Right lobe of liver (tissue), 6 donors: ENCODE data around the gene CGB5. TPM values are rescaled to one million over a fixed set of nuclear protein-coding genes. Genes with fewer than 3 reads are reported as not detected.

Experiments used
- ATAC-seq, 4 donors: fragments of 200-7000 bp; cut with Tn5 transposase; one replicate each; pipeline ENCODE4 v1.9.1; 2020; ENCODE audit warnings: mild to moderate bottlenecking in 4 of 4, moderate library complexity in 4 of 4
- DNase-seq, 3 donors: peaks; one replicate each; pipeline ENCODE4 v3.0.0-alpha.2; 2020
- H3K27ac ChIP-seq, 3 donors: fragments of 200-600 bp; one replicate each; pipeline ENCODE4 v1.8.0; 2022
- H3K27me3 ChIP-seq, 2 donors: fragments of 200-600 bp; one replicate each; pipeline ENCODE4 v1.8.0; 2022
- H3K36me3 ChIP-seq, 4 donors: fragments of 200-600 bp; sonication (generic) in 1 of 4; one replicate each; pipeline versions ENCODE4 v1.5.1 to v1.8.0; 2017 to 2022; ENCODE audit warnings: control low read depth in 1 of 4
- H3K4me1 ChIP-seq, 4 donors: fragments of 200-600 bp; sonication (generic) in 1 of 4; one replicate each; pipeline versions ENCODE4 v1.5.1 to v1.8.0; 2017 to 2022; ENCODE audit warnings: control low read depth in 1 of 4
- H3K4me3 ChIP-seq, 3 donors: fragments of 200-600 bp; one replicate each; pipeline ENCODE4 v1.8.0; 2022
- H3K9me3 ChIP-seq, 4 donors: fragments of 200-600 bp; sonication (generic) in 1 of 4; one replicate each; pipeline versions ENCODE4 v1.5.1 to v1.8.0; 2017 to 2022; ENCODE audit warnings: control low read depth in 1 of 4
- POLR2A ChIP-seq: fragments of 450-650 bp; IDR thresholded peaks from one replicate; pipeline ENCODE4 v1.6.1; 2017; ENCODE audit warnings: antibody characterized with exemption, mild to moderate bottlenecking
- WGBS: methylation state at CpG from one replicate; pipeline ENCODE4 v1.1.6; 2018; ENCODE audit warnings: low coverage, low lambda C conversion rate; ENCODE audit not compliant: insufficient coverage; ENCODE audit errors: missing lambda C conversion rate; 5-methylcytosine and 5-hydroxymethylcytosine counted together
- intact Hi-C, 2 donors: fragments of 100-400 bp; cut with DNase I; formaldehyde crosslinking; loops; one replicate each; pipeline versions ENCODE4 v1.11.2 to v1.14.1; 2022
- total RNA-seq, 6 experiments: library from RNA; depleted of rRNA in 2 of 6; stranded (reverse); fragments of >200 nt in 2 of 6; fragmentation: NEBNext Ultra II Directional in 3 of 6; extraction: Animal tissue kit (Norgen Biotek cat#: 25700) in 3 of 6; gene quantifications; one replicate each; pipeline versions ENCODE4 v1.1.0 to v1.2.4, GENCODE V29; 2016 to 2023
- TF ChIP-seq, protein P1 (sequence below), 4 donors: fragments of 200-600 bp in 3 of 4; fragments of 450-650 bp in 1 of 4; IDR thresholded peaks; one replicate each; pipeline versions ENCODE4 v1.5.1 to v1.8.0; 2016 to 2022; ENCODE audit warnings: antibody characterized with exemption in 4 of 4, mild to moderate bottlenecking in 2 of 4
- donor health status: DM: no; HTN: yes; CAD: no.
- donor health status: DM: no; HTN: no; CAD: no.
- donor health status: DM: no; HTN: no; CAD: no.
- donor health status: DM: no; HTN: yes; CAD: no.
- donor health status: DM: no; HTN: yes; CAD: no.

CGB5 gene
- total RNA-seq, 6 experiments from 2014 or later, result not detected

DNA sequence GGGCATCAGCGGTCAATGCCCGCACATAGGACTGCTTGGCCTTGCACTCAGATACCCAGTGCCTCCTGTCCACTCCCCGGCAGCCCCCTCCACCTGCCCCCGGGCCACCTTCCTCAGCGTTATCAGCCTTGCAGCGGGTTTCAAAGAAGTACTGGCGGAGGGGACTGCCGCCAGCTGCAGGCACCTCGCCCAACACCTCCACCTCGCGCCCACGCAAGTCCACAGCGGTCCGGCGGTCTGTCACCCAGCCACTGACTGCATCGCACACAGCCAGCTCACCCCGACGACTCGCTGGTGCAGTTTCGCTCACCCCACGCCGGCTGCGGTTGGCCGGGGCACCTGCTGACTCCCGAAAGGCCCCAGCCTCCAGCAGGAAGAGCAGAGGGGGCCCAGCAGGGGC lies 17.8 kb downstream of the CGB5 start:
- Histone ChIP-seq H3K27ac (no peak overlapping the region), H3K4me3 (no peak overlapping the region), H3K36me3 (no peaks in the 10 kb centered on the region), H3K4me1 (peaks cover 0 to 5% (median under 1%) of the 10 kb centered on the region in 4 donors), H3K27me3 (no peaks in the 10 kb centered on the region), H3K9me3 (no peaks in the 10 kb centered on the region)
- TF ChIP-seq POLR2A, result no peak
- TF ChIP-seq, protein P1, sequence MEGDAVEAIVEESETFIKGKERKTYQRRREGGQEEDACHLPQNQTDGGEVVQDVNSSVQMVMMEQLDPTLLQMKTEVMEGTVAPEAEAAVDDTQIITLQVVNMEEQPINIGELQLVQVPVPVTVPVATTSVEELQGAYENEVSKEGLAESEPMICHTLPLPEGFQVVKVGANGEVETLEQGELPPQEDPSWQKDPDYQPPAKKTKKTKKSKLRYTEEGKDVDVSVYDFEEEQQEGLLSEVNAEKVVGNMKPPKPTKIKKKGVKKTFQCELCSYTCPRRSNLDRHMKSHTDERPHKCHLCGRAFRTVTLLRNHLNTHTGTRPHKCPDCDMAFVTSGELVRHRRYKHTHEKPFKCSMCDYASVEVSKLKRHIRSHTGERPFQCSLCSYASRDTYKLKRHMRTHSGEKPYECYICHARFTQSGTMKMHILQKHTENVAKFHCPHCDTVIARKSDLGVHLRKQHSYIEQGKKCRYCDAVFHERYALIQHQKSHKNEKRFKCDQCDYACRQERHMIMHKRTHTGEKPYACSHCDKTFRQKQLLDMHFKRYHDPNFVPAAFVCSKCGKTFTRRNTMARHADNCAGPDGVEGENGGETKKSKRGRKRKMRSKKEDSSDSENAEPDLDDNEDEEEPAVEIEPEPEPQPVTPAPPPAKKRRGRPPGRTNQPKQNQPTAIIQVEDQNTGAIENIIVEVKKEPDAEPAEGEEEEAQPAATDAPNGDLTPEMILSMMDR (IDR thresholded peaks at IDR 0.05), result no peak
- DNase-seq (no peak), ATAC-seq (no peak)
- WGBS, result 42% methylated on average over 10 of the region's 25 CpGs
- intact Hi-C loops, result no loop called here

GRCh38 chr19:49064029-49064629 lies 20.5 kb downstream of the CGB5 start:
- 34% methylated on average over 3 of the region's 10 CpGs for WGBS
- intact Hi-C loops, result no loop called here
- ATAC-seq (peak in 1 of 4 donors; percentile 10), DNase-seq (no peak)
- Histone ChIP-seq H3K4me1 (no peaks in the 10 kb centered on the region), H3K36me3 (no peaks in the 10 kb centered on the region), H3K27me3 (no peaks in the 10 kb centered on the region), H3K9me3 (no peaks in the 10 kb centered on the region), H3K4me3 (no peak overlapping the region), H3K27ac (no peak overlapping the region)
- no peak for TF ChIP-seq POLR2A
- TF ChIP-seq, protein P1 (IDR thresholded peaks at IDR 0.05), result no peak

GRCh38 chr19:49064768-49065611 lies 21.3 kb downstream of the CGB5 start, which contains the start of gene NTF4:
TSS of gene NTF4 (minus strand) at chr19:49064818. CDS start at chr19:49061997, 2,821 bp downstream.
- H3K4me1 ChIP-seq, result no peaks in the 10 kb centered on the region
- intact Hi-C loops, result no loop called here
- H3K27me3 ChIP-seq, result no peaks in the 10 kb centered on the region
- no peaks in the 10 kb centered on the region for H3K9me3 ChIP-seq
- WGBS, result 11% methylated on average over 3 of the region's 53 CpGs
- peak; percentile 31 to 52 (median 38) for ATAC-seq
- no peak for DNase-seq
- no peak within 1 kb of the TSS for H3K27ac ChIP-seq
- H3K4me3 ChIP-seq, result no peak within 1 kb of the TSS
- no peak for TF ChIP-seq POLR2A
- TF ChIP-seq, protein P1 (IDR thresholded peaks at IDR 0.05), result no peak
- H3K36me3 ChIP-seq, result no peaks in the 10 kb centered on the region

GRCh38 chr19:49065905-49066512 lies 22.4 kb downstream of the CGB5 start:
- Histone ChIP-seq H3K4me1 (no peaks in the 10 kb centered on the region), H3K27me3 (no peaks in the 10 kb centered on the region), H3K36me3 (no peaks in the 10 kb centered on the region), H3K27ac (no peak overlapping the region), H3K9me3 (no peaks in the 10 kb centered on the region), H3K4me3 (no peak overlapping the region)
- DNase-seq (no peak), ATAC-seq (no peak)
- TF ChIP-seq, protein P1 (IDR thresholded peaks at IDR 0.05), result no peak
- TF ChIP-seq POLR2A, result no peak
- WGBS, result 20% methylated on average over 3 of the region's 13 CpGs
- intact Hi-C loops, result no loop called here
